ENCODE measurements around the gene RSBN1L. TPM values are rescaled to one million over a fixed set of nuclear protein-coding genes. Genes with fewer than 3 reads are reported as not detected.

Gene RSBN1L
- total RNA-seq, 1 experiment from 2014 or later = 18.0 TPM

- Histone ChIP-seq H3K4me1 (ENCODE audit: control insufficient read depth, insufficient read depth, low read length) (peaks cover 15% of the 10 kb centered on the region; the same call in 1 of the 2 replicates), H3K9me3 (ENCODE audit: control insufficient read depth, insufficient read depth, low read depth, low read length) (peaks cover 23% of the 10 kb centered on the region), H3K27ac (ENCODE audit: low read length) (peak overlapping the region; percentile 40; the same call in 1 of the 2 replicates), H3K4me3 (ENCODE audit: low read depth in 2 of 2, low read length in 2 of 2) (no peak overlapping the region), H3K36me3 (ENCODE audit: control insufficient read depth, insufficient read depth, low read length) (no peaks in the 10 kb centered on the region), H3K27me3 (ENCODE audit: control insufficient read depth, insufficient read depth, low read length) (no peaks in the 10 kb centered on the region)
- intact Hi-C loops (cut with micrococcal nuclease; ENCODE audit: unreplicated experiment) = no loop called here
- no TSS peak for BruUV-seq (replicated peaks)
- no peak for DNase-seq (ENCODE audit: low read depth, low spot score)
- ATAC-seq = no peak
- no peak for TF ChIP-seq CTCF (IDR thresholded peaks at IDR 0.05)
- TF ChIP-seq SIN3A (IDR thresholded peaks at IDR 0.05; ENCODE audit: borderline replicate concordance, insufficient read depth, low read depth, low read length) = no peak
- TF ChIP-seq TCF7L2 (IDR thresholded peaks at IDR 0.05; ENCODE audit: low read depth, low read length) = no peak
- no peak for TF ChIP-seq REST (IDR thresholded peaks at IDR 0.05; ENCODE audit: insufficient read depth in 1 of 2, low read depth in 2 of 2, low read length in 1 of 2)
- no peak for TF ChIP-seq POLR2AphosphoS5 (IDR thresholded peaks at IDR 0.05; ENCODE audit: low read depth, low read length)
- ChIA-PET POLR2A (interaction anchor here (0.8 kb wide), 1 partner anchor 154 kb away, joined by 3 read pairs; no protein-coding TSS in a partner anchor), CTCF (no interaction called here)
- in situ Hi-C loops (cut with HindIII; ENCODE audit: low pct_unique_long_range_greater_than_20kb, low sequenced_read_pairs) = no loop called here
Measured at GRCh38 chr7:77812290-77812685, 116.0 kb downstream of the RSBN1L start.

GRCh38 chr7:77813180-77813579 lies 116.9 kb downstream of the RSBN1L start:
- Histone ChIP-seq H3K4me1 (ENCODE audit: control insufficient read depth, insufficient read depth, low read length) (peaks cover 15% of the 10 kb centered on the region; the same call in 1 of the 2 replicates), H3K9me3 (ENCODE audit: control insufficient read depth, insufficient read depth, low read depth, low read length) (peaks cover 14% of the 10 kb centered on the region; the same call in 1 of the 2 replicates), H3K4me3 (ENCODE audit: low read depth in 2 of 2, low read length in 2 of 2) (no peak overlapping the region), H3K27ac (ENCODE audit: low read length) (peak overlapping the region; percentile 30; the same call in 1 of the 2 replicates), H3K36me3 (ENCODE audit: control insufficient read depth, insufficient read depth, low read length) (no peaks in the 10 kb centered on the region), H3K27me3 (ENCODE audit: control insufficient read depth, insufficient read depth, low read length) (no peaks in the 10 kb centered on the region)
- ChIA-PET CTCF (no interaction called here), POLR2A (no interaction called here)
- no peak for DNase-seq (ENCODE audit: low read depth, low spot score)
- in situ Hi-C loops (cut with HindIII; ENCODE audit: low pct_unique_long_range_greater_than_20kb, low sequenced_read_pairs) = no loop called here
- BruUV-seq (replicated peaks) = no TSS peak
- TF ChIP-seq CTCF (IDR thresholded peaks at IDR 0.05) (no peak), POLR2AphosphoS5 (IDR thresholded peaks at IDR 0.05; ENCODE audit: low read depth, low read length) (no peak), TCF7L2 (IDR thresholded peaks at IDR 0.05; ENCODE audit: low read depth, low read length) (no peak), REST (IDR thresholded peaks at IDR 0.05; ENCODE audit: insufficient read depth in 1 of 2, low read depth in 2 of 2, low read length in 1 of 2) (no peak), SIN3A (IDR thresholded peaks at IDR 0.05; ENCODE audit: borderline replicate concordance, insufficient read depth, low read depth, low read length) (no peak)
- intact Hi-C loops (cut with micrococcal nuclease; ENCODE audit: unreplicated experiment) = no loop called here
- ATAC-seq = no peak

Data from Panc1 (cell line).